ENCODE results near the gene MLIP. TPM values are rescaled to one million over a fixed set of nuclear protein-coding genes. Genes with fewer than 3 reads are reported as not detected.
"Not testable (repeated sequence)": the region's sequence is repeated elsewhere in the genome, so short reads cannot be mapped to it uniquely, and the experiment has no call there.

Gene MLIP
- polyA plus RNA-seq, 2 of the 4 experiments (the other 2 are of a cell fraction) = 0.08 TPM; not detected in 1

DNA sequence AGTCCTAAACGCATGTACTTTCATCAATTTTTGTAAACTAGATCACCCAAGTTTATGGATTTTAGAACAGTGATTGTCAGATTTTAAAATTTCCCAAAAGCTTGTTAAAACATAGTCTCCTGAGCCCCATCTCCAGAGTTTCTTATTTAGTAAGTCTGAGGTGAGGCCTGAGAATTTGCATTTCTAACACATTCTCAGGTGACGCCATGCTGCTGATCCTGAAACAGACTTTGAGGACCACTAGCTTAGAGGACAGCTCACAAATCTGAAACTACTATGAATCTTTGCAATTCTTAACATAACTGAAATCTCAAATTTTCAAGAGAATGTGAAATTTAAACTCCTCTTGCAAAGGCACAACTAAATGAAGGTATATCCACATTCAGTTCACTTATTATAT is 37.8 kb upstream of the MLIP start:
- ATAC-seq = no peak
- POLR2A ChIA-PET = no interaction called here
- CTCF ChIA-PET = no interaction called here

DNA sequence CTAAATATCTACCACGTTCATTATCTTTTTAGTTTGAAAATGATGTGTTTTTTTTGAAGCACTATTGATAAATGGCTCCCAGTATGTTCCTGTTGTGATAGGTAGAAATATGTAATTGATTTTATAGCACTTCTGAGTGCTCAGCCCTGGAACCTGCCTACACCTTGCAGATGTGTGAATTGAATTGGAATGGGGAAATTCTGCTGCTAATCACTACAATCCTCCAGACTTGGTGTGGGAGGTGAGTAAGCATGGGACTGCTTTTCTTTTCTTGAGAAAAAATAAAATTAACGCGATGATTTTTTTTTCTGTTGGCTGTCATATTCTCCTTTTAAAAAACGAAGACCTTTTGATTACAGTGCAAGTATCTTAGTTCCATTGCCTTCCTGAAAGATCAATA is 37.1 kb upstream of the MLIP start:
- ChIA-PET CTCF (no interaction called here), POLR2A (no interaction called here)
- Histone ChIP-seq H3K4me3 (no peak overlapping the region), H3K9me3 (no peaks in the 10 kb centered on the region), H3K27ac (no peak overlapping the region), H3K4me1 (no peaks in the 10 kb centered on the region), H3K4me2 (no peak overlapping the region)
- no peak for FAIRE-seq
- no peak for DNase-seq (ENCODE audit: low read depth in 1 of 2, low spot score in 1 of 2)
- TF ChIP-seq, protein P1, sequence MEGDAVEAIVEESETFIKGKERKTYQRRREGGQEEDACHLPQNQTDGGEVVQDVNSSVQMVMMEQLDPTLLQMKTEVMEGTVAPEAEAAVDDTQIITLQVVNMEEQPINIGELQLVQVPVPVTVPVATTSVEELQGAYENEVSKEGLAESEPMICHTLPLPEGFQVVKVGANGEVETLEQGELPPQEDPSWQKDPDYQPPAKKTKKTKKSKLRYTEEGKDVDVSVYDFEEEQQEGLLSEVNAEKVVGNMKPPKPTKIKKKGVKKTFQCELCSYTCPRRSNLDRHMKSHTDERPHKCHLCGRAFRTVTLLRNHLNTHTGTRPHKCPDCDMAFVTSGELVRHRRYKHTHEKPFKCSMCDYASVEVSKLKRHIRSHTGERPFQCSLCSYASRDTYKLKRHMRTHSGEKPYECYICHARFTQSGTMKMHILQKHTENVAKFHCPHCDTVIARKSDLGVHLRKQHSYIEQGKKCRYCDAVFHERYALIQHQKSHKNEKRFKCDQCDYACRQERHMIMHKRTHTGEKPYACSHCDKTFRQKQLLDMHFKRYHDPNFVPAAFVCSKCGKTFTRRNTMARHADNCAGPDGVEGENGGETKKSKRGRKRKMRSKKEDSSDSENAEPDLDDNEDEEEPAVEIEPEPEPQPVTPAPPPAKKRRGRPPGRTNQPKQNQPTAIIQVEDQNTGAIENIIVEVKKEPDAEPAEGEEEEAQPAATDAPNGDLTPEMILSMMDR (IDR thresholded peaks at IDR 0.05) = no peak
- TF ChIP-seq ZC3H11A (IDR thresholded peaks at IDR 0.05) (no peak), FOSL2 (IDR thresholded peaks at IDR 0.05) (no peak), FOSL2 (CRISPR knock-in tag; IDR thresholded peaks at IDR 0.05) (no peak), ESRRA (IDR thresholded peaks at IDR 0.05; ENCODE audit: borderline replicate concordance, low read length) (no peak)
- 65% methylated on average over 4 of the region's 4 CpGs for WGBS (ENCODE audit: missing lambda C conversion rate)
- ATAC-seq = no peak

More for the DNA sequence above, 37.8 kb upstream of the MLIP start:
- TF ChIP-seq POLR2AphosphoS2 (conservative IDR thresholded peaks at IDR 0.05; ENCODE audit: low read length) = no peak
- TF ChIP-seq FOSL2 (IDR thresholded peaks at IDR 0.05) = no peak
- TF ChIP-seq FOSL2 (CRISPR knock-in tag; IDR thresholded peaks at IDR 0.05) = no peak
- no peak for TF ChIP-seq TP53 (CRISPR knock-in tag; IDR thresholded peaks at IDR 0.05)
- TF ChIP-seq, protein P2, sequence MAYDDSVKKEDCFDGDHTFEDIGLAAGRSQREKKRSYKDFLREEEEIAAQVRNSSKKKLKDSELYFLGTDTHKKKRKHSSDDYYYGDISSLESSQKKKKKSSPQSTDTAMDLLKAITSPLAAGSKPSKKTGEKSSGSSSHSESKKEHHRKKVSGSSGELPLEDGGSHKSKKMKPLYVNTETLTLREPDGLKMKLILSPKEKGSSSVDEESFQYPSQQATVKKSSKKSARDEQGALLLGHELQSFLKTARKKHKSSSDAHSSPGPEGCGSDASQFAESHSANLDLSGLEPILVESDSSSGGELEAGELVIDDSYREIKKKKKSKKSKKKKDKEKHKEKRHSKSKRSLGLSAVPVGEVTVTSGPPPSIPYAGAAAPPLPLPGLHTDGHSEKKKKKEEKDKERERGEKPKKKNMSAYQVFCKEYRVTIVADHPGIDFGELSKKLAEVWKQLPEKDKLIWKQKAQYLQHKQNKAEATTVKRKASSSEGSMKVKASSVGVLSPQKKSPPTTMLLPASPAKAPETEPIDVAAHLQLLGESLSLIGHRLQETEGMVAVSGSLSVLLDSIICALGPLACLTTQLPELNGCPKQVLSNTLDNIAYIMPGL (CRISPR knock-in tag; IDR thresholded peaks at IDR 0.05; ENCODE audit: borderline replicate concordance) = no peak
- no peak for TF ChIP-seq HEYL (CRISPR knock-in tag; IDR thresholded peaks at IDR 0.05)
- no peak for TF ChIP-seq ZNF302 (CRISPR knock-in tag; IDR thresholded peaks at IDR 0.05)
- no peak for TF ChIP-seq HOXA7 (CRISPR knock-in tag; IDR thresholded peaks at IDR 0.05)
- no peak for TF ChIP-seq GATA3 (IDR thresholded peaks at IDR 0.05; ENCODE audit: borderline replicate concordance)
- FAIRE-seq (no peak), DNase-seq (ENCODE audit: low read depth in 1 of 2, low spot score in 1 of 2) (no peak)
- no peak overlapping the region for H3K4me3 ChIP-seq
- WGBS (ENCODE audit: missing lambda C conversion rate) = 83% methylated on average over 2 of the region's 2 CpGs
- H3K4me1 ChIP-seq = no peaks in the 10 kb centered on the region
- no peaks in the 10 kb centered on the region for H3K9me3 ChIP-seq
- H3K4me2 ChIP-seq = no peak overlapping the region
- no peak overlapping the region for H3K27ac ChIP-seq

DNA sequence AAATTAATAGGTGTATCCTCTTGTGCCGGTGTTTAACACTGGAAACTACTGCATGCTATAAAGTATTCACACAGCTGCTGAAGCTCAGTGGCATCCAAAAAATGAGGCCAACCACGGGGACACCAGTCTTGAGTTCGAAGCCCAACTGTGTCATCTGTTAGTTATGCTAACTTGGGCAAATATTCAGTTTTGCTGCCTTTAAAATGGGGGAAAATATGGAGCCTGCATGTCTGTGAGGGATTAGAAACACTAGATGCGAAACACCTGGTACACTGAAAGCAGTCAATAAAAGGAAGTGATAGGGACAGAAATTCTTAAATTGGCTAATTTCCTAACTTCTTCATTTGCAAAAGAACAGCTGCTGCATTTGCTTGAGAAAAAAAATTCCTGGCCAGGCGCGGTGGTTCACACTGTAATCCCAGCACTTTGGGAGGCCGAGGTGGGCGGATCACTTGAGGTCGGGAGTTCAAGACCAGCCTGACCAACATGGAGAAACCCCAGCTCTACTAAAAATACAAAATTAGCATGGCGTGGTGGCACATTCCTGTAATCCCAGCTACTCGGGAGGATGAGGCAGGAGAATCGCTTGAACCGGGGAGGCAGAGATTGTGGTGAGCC is 36.6 kb upstream of the MLIP start:
- no peak for ATAC-seq
- 73% methylated on average over 13 of the region's 13 CpGs for WGBS (ENCODE audit: missing lambda C conversion rate)
- DNase-seq (ENCODE audit: low read depth in 1 of 2, low spot score in 1 of 2) = no peak
- no peak overlapping the region for H3K4me2 ChIP-seq
- H3K9me3 ChIP-seq = no peaks in the 10 kb centered on the region
- no peak for TF ChIP-seq CBX8 (IDR thresholded peaks at IDR 0.05)
- H3K4me3 ChIP-seq = no peak overlapping the region
- no peaks in the 10 kb centered on the region for H3K4me1 ChIP-seq
- ChIA-PET CTCF (no interaction called here), POLR2A (no interaction called here)
- no peak overlapping the region for H3K27ac ChIP-seq
- FAIRE-seq = no peak

DNA sequence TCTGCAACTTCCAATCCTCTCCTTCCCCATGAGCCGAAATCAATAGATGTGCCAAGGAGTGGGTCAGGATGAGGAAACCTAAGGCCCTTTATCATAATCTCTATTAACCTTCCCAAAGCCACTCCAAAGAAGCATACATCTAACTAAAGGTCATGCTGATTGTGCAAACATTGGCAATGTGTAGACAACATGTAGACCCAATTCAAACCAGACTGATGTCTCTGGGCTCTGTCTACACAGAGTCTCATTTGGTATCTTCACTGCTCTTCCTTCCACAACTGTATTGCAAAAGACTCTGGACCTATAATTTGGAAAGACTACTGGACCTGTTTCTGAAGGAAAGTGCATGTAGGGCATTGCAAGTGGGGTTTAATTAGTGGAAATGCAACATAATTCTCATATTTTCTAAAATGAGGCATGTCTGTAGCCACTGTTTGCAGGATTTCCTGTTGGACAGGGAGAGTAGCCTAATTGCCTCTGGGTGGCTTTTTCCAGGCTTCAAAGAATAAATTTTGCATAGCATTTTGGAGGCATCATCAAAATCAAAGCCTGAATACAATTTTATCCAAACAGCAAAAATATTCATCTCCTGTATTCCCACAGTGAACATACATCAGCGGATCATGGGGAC is 35.0 kb upstream of the MLIP start:
- TF ChIP-seq RCOR1 (IDR thresholded peaks at IDR 0.05; ENCODE audit: low read depth, low read length) (no peak), POLR2AphosphoS2 (conservative IDR thresholded peaks at IDR 0.05; ENCODE audit: low read length) (no peak)
- TF ChIP-seq, protein P3, sequence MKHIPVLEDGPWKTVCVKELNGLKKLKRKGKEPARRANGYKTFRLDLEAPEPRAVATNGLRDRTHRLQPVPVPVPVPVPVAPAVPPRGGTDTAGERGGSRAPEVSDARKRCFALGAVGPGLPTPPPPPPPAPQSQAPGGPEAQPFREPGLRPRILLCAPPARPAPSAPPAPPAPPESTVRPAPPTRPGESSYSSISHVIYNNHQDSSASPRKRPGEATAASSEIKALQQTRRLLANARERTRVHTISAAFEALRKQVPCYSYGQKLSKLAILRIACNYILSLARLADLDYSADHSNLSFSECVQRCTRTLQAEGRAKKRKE (CRISPR knock-in tag; IDR thresholded peaks at IDR 0.05; ENCODE audit: low read depth) = no peak
- FAIRE-seq (no peak), ATAC-seq (no peak), DNase-seq (ENCODE audit: low read depth in 1 of 2, low spot score in 1 of 2) (no peak)
- Histone ChIP-seq H3K4me2 (no peak overlapping the region), H3K9me3 (no peaks in the 10 kb centered on the region), H3K4me1 (no peaks in the 10 kb centered on the region), H3K27ac (no peak overlapping the region), H3K4me3 (no peak overlapping the region)
- 90% methylated on average over 2 of the region's 2 CpGs for WGBS (ENCODE audit: missing lambda C conversion rate)
- ChIA-PET POLR2A (no interaction called here), CTCF (no interaction called here)

DNA sequence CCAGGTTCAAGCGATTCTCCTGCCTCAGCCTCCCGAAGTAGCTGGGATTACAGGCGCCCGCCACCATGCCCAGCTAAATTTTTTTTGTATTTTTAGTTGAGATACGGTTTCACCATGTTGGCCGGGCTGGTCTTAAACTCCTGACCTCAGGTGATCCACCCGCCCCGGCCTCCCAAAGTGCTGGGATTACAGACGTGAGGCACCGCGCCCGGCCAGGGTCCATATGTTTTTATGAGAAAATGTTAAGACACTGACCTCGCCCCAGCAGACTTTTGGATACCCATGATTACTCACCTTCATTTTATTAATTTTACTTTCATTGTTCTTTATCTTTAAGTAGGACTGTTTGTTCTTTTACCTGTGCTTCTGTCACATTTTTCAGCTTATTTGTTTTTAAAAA is 29.7 kb upstream of the MLIP start:
- CTCF ChIA-PET; POLR2A ChIA-PET; H3K9me3 ChIP-seq; ATAC-seq; H3K4me3 ChIP-seq; H3K4me2 ChIP-seq; H3K27ac ChIP-seq; H3K4me1 ChIP-seq; DNase-seq (ENCODE audit: low read depth in 1 of 2, low spot score in 1 of 2); FAIRE-seq: not testable (repeated sequence)
- WGBS (ENCODE audit: missing lambda C conversion rate) = 76% methylated on average over 13 of the region's 13 CpGs
